DMS53 treated with DMSO at 0.1 percent for 48 hours (cell line): ENCODE data around the gene IGFALS.

Source experiments
- DNase-seq: peaks from one replicate; lab custom pipeline; 2025; ENCODE audit not compliant: unreplicated experiment; lab: John Stamatoyannopoulos, UW

IGFALS gene

GRCh38 chr16:1745900-1746692, 47.4 kb downstream of the IGFALS start:
- no peak for DNase-seq

- no peak for DNase-seq
Observed at GRCh38 chr16:1745181-1745899, 48.2 kb downstream of the IGFALS start.

- DNase-seq, result no peak
Observed at GRCh38 chr16:1744338-1744840, 49.1 kb downstream of the IGFALS start.

DNA sequence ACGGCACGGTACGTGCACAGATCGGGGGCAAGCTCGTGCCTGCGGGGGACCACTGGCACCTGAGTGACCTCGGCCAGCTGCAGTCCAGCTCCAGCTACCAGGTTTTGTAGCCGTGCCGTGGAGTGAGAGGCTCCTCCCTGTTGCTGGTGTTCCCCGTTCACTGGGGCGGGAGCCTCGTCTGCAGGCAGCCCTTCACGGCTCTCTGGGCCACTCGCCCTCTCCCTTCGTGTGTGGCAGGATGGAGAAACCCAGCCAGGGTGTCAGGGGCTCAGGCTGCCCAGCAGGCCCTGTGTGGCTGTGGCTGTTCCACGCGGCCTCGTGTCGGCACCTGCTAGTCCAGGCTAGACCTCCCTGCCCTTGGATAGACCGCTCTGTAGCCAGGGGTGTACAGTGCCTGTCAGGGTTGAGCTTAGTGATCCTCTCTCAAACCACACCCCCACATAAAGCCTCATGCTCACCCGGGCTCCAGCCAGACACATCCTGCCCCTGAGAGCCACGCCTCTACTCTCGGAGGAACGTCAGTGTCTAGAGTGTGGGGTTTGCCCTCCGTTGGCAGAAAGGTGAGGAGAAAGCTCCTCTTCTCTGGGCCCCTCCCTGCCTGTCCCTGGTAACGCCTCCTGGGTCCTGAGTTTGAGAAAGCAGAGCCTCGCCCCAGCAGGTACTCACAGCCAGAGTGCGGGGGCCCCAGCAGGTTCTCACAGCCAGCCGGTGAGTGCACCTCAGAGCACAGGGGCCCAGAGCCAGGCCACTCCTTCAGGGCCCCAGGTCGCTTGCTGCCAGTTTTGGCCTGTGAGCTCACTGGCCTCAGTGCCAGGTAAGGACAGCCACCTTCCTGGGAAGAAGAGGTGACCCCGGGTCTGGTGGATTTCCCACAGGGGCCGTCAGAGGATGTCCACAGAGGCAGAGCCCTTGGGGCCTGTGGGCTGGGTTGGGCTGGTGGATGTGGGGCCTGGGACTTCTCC, 49.8 kb downstream of the IGFALS start:
- DNase-seq, result no peak

- DNase-seq, result no peak
Observed at GRCh38 chr16:1741553-1742165, 51.8 kb downstream of the IGFALS start.

- DNase-seq, result no peak
Observed at GRCh38 chr16:1740781-1741490, 52.6 kb downstream of the IGFALS start.
